Thymus (tissue), 11 donors: ENCODE results near the gene FARS2. TPM values are rescaled to one million over a fixed set of nuclear protein-coding genes. Genes with fewer than 3 reads are reported as not detected.
"Not testable (repeated sequence)": the region's sequence is repeated elsewhere in the genome, so short reads cannot be mapped to it uniquely, and the experiment has no call there.

Experiments used
- DNase-seq, 9 donors: peaks; one replicate each; pipeline ENCODE4 v3.0.0-alpha.2; 2013; ENCODE audit warnings: low spot score in 9 of 9, low read depth in 6 of 9, missing footprints in 1 of 9
- H3K27ac ChIP-seq, 2 donors: one replicate each; pipeline ENCODE4 v1.5.1; 2013; ENCODE audit warnings: control low read depth in 1 of 2, low read depth in 1 of 2, low read length in 1 of 2, mild to moderate bottlenecking in 1 of 2, moderate library complexity in 1 of 2
- H3K27me3 ChIP-seq, 2 donors: one replicate each; pipeline ENCODE4 v1.5.1; 2013; ENCODE audit warnings: low read length in 1 of 2; ENCODE audit not compliant: control insufficient read depth in 2 of 2, insufficient read depth in 1 of 2
- H3K36me3 ChIP-seq, 2 donors: one replicate each; pipeline ENCODE4 v1.5.1; 2013; ENCODE audit warnings: low read length in 1 of 2, mild to moderate bottlenecking in 1 of 2, moderate library complexity in 1 of 2; ENCODE audit not compliant: control insufficient read depth in 2 of 2, insufficient read depth in 2 of 2
- H3K4me1 ChIP-seq, 2 donors: one replicate each; pipeline ENCODE4 v1.5.1; 2013; ENCODE audit warnings: low read length in 2 of 2; ENCODE audit not compliant: control insufficient read depth in 2 of 2, insufficient read depth in 2 of 2
- H3K4me3 ChIP-seq, 2 donors: one replicate each; pipeline ENCODE4 v1.5.1; 2013; ENCODE audit warnings: low read length in 2 of 2, control low read depth in 1 of 2, mild to moderate bottlenecking in 1 of 2
- H3K9me3 ChIP-seq, 2 donors: one replicate each; pipeline ENCODE4 v1.5.1; 2013; ENCODE audit warnings: low read length in 1 of 2, mild to moderate bottlenecking in 1 of 2; ENCODE audit not compliant: control insufficient read depth in 2 of 2, insufficient read depth in 1 of 2
- WGBS: extraction: QIAGEN DNeasy Blood & Tissue Kit; methylation state at CpG from one replicate; pipeline ENCODE4 v1.1.7; 2013; 5-methylcytosine and 5-hydroxymethylcytosine counted together
- polyA plus RNA-seq: library from polyadenylated mRNA; stranded (reverse); fragments of 200-250 nt; gene quantifications from one replicate; pipeline ENCODE4 v1.2.3, GENCODE V29; 2013
- total RNA-seq: library from RNA; stranded (reverse); fragments of 120-200 nt; gene quantifications from one replicate; pipeline ENCODE4 v1.2.4, GENCODE V29; 2013
- donor health status: healthy.

The FARS2 gene
- total and polyA plus RNA-seq, 2 donors = 10.5 to 23.2 TPM

DNA sequence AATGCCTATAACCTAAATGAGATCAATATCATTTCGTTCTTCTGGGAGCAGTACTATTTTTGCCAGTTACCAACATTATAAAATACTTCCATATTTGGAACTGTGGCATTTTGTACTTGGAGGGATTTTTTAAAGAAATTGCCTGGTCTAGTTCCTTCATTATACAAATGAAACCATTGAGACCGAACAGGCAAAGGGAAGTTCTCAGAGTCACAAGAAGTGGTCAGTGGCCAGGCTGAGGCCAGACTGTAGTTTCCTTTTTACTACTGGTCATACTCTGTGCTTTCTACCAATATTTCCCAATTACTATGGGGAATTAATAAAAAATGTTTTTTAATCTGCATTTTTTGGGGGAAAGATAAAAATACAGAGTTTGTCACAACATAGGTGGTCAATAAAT lies 413.4 kb downstream of the FARS2 start:
- peaks cover 6 to 39% of the 10 kb centered on the region in 2 donors for H3K4me1 ChIP-seq

DNA sequence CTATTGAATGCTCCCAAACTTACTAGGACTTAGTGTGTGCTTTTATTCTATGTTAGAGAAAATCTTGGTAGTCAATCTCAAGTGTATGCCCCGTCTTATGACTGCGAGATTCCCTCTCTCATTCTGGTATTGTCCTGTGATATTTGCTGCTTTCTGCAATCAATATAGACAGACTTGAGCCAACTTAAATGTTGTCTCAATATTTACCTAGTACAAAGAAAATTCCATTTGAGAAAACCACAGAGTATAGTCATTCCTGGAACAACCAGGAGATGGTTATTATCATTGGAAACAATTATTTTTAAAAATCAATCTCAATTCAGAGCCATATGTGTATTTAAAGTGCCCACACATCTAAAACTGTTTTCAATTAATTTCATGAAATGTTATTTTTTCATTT lies 415.4 kb downstream of the FARS2 start:
- H3K27ac ChIP-seq = no peak overlapping the region
- H3K27me3 ChIP-seq = no peaks in the 10 kb centered on the region
- WGBS = 97% methylated on average over 2 of the region's 2 CpGs
- DNase-seq = no peak
- H3K4me1 ChIP-seq = peaks cover 4 to 27% of the 10 kb centered on the region in 2 donors
- no peak overlapping the region for H3K4me3 ChIP-seq
- H3K9me3 ChIP-seq = no peaks in the 10 kb centered on the region
- H3K36me3 ChIP-seq = no peaks in the 10 kb centered on the region

More for the DNA sequence above, 413.4 kb downstream of the FARS2 start:
- Histone ChIP-seq H3K27me3 (no peaks in the 10 kb centered on the region), H3K36me3 (no peaks in the 10 kb centered on the region), H3K27ac (no peak overlapping the region), H3K9me3 (no peaks in the 10 kb centered on the region), H3K4me3 (no peak overlapping the region)
- 93% methylated on average over 2 of the region's 2 CpGs for WGBS
- no peak for DNase-seq

DNA sequence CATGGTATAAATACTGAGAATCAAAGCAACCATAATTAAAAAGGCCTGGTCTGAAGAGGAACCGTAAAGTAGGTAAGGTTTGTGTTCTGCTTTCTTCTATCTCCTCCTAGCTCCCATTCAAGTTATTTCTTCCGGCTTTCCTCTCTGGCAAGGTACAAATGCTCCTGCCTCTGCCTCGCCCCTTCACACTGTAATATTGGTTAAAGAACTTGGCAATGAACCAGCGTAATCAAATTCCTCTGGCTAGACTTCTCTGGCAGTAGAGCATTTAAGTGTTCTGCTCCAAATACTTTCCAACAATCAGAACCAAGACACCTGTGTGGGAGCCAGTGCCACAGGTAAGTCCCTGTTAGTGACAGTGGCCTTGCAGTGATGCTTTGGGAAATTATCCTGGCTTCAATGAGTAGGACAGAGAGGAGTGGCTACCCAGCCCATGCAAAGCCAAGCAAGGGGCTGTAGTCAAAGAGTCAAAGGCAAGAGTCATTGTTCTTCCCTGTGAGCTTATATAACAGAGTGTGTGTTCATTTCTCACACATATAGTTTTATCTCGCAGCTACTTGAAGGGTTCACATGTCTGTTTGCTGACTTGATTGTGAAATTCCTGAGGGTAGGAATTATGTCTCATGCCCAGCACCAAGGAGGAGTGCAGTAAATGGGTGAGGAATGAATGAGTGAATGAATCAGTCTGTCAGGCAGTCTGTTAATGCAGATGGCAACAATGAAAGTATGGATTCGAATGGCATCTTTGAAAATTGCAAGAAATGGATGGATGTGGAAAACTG lies 416.1 kb downstream of the FARS2 start:
- Histone ChIP-seq H3K4me1 (peaks cover 4 to 21% of the 10 kb centered on the region in 2 donors), H3K9me3 (no peaks in the 10 kb centered on the region), H3K27me3 (no peaks in the 10 kb centered on the region), H3K4me3 (no peak overlapping the region), H3K36me3 (no peaks in the 10 kb centered on the region), H3K27ac (no peak overlapping the region)
- WGBS = 94% methylated on average over 6 of the region's 6 CpGs
- no peak for DNase-seq

DNA sequence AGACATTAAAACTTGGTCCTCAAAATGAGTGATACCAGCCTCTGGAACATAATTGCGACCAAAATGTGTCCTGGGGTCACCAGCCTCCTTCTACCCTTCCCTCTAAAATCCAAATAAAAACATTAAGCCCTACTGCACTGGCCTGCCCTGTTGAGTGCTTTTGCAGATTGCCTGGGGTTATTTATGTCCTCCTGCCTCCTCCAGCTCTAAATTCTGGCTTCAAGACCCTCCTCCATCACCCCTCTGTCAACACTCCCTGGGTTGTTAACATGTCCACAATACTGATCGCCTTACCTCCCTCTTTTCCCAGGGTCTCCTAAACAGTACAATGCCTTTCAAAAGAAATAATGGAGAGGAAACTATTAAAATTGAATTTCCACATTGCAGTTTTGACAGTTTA lies 418.0 kb downstream of the FARS2 start:
- H3K36me3 ChIP-seq = no peaks in the 10 kb centered on the region
- 100% methylated on average over 2 of the region's 2 CpGs for WGBS
- no peak overlapping the region for H3K27ac ChIP-seq
- H3K4me1 ChIP-seq = peaks cover 0 to 8% of the 10 kb centered on the region in 2 donors
- H3K4me3 ChIP-seq = no peak overlapping the region
- no peaks in the 10 kb centered on the region for H3K27me3 ChIP-seq
- no peaks in the 10 kb centered on the region for H3K9me3 ChIP-seq
- DNase-seq = no peak

DNA sequence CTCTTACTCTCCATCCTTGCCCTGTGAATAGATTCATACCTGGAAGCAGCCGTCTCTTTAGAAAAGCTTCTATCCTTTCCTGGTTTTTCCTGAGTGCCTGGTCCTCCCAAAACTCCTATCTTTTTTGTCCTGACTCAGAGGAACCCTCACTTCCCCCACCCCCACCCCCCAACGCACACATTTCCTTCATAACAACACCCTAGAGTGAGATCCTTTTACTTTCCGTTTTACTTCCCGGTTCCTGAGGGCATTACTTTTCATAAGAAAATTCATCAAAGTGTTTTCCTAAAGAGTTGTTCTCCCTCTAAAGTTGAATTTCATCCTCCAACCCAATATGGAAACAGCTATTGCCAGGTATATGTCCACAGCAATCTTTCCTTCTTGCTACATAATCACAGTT lies 418.4 kb downstream of the FARS2 start:
- WGBS = 73% methylated on average over 4 of the region's 4 CpGs
- H3K4me3 ChIP-seq = no peak overlapping the region
- no peak for DNase-seq
- no peaks in the 10 kb centered on the region for H3K36me3 ChIP-seq
- H3K27me3 ChIP-seq = no peaks in the 10 kb centered on the region
- no peaks in the 10 kb centered on the region for H3K9me3 ChIP-seq
- H3K27ac ChIP-seq = no peak overlapping the region
- peaks cover 0 to 8% of the 10 kb centered on the region in 2 donors for H3K4me1 ChIP-seq

DNA sequence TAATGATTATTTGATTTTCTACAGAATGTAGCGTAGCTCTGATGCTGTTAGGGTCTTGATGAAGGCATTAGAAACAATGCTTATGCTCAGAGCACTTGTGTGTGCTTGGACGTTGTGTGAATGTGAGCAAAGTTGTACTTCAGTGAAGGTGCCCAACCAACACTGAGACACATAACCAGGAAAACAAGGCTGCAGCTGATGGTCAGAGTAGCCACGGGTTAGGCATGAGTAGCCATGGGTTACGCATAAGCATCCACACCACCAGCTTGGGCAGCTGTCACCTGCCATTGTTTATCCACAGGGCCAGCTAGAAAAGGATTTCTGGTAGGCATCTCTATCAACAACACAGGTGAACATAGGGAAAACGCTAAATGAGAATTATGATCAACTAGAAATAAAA lies 418.8 kb downstream of the FARS2 start:
- Histone ChIP-seq H3K27ac (no peak overlapping the region), H3K4me1 (peaks cover 0 to 8% of the 10 kb centered on the region in 2 donors), H3K9me3 (no peaks in the 10 kb centered on the region), H3K36me3 (no peaks in the 10 kb centered on the region), H3K27me3 (no peaks in the 10 kb centered on the region), H3K4me3 (no peak overlapping the region)
- WGBS = 97% methylated on average over 5 of the region's 5 CpGs
- no peak for DNase-seq

DNA sequence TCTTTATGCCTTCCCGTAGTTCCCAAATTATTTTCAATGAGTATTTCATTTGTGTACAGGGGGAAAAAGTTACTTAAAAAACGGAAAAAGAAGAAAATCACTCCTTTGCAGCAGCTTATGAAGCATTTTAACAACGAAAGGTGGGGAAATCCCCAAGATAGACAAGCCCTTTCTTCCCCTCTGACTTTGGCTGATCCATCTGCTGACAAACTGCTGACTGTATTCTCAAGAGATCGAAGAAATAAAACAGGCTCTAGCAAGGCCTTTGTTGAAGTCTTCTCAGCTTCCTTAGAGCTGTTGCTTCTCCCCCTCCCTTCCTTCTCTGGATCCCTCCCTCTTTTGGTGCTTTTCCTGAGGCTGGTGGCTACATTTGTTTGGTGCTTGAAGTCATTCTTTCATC lies 420.2 kb downstream of the FARS2 start:
- Histone ChIP-seq H3K9me3 (no peaks in the 10 kb centered on the region), H3K36me3 (no peaks in the 10 kb centered on the region), H3K27ac (no peak overlapping the region), H3K27me3 (no peaks in the 10 kb centered on the region), H3K4me1 (peaks cover 0 to 8% of the 10 kb centered on the region in 2 donors), H3K4me3 (no peak overlapping the region)
- no peak for DNase-seq
- 90% methylated on average over 4 of the region's 4 CpGs for WGBS

DNA sequence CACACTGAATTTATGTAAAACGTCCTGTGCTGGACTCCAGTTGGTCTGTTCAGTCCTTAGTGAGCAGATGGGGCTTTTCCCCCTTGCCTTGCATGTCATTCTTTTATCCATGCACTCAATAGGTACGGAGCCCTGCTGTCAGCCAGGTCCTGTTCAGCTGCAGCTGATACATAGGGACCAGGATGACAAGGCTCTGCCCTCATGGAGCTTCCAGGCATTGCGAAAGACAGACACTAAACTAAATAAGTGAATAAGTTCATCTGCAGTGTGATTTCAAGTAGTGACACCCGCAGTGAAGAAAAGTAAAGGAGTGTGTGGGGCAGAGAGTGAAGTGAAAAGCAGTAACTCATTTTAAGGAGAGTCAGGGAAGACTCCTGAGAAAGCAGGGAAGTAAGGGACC lies 421.2 kb downstream of the FARS2 start:
- Histone ChIP-seq H3K36me3 (no peaks in the 10 kb centered on the region), H3K27ac (no peak overlapping the region), H3K4me1 (peaks cover 0 to 8% of the 10 kb centered on the region in 2 donors), H3K9me3 (no peaks in the 10 kb centered on the region), H3K27me3 (no peaks in the 10 kb centered on the region), H3K4me3 (no peak overlapping the region)
- WGBS = over 99% methylated on average over 4 of the region's 4 CpGs
- no peak for DNase-seq

DNA sequence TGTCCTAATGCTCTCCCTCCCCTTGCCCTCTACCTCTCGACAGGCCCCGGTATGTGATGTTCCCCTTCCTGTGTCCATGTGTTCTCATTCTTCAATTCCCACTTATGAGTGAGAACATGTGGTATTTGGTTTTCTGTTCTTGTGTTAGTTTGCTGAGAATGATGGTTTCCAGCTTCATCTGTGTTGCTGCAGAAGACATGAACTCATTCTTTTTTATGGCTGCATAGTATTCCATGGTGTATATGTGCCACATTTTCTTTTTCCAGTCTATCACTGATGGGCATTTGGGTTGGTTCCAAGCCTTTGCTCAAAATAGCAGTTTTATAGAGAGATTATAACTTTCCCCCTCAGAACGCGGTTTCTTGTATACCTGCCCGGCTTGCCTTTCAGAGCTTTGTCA lies 422.4 kb downstream of the FARS2 start:
- not testable (repeated sequence) for DNase-seq, H3K9me3 ChIP-seq, H3K36me3 ChIP-seq, H3K4me3 ChIP-seq, H3K4me1 ChIP-seq, H3K27me3 ChIP-seq, H3K27ac ChIP-seq
- WGBS = 78% methylated on average over 5 of the region's 5 CpGs
